ENCODE results near the gene IKZF1.

Gene IKZF1

DNA sequence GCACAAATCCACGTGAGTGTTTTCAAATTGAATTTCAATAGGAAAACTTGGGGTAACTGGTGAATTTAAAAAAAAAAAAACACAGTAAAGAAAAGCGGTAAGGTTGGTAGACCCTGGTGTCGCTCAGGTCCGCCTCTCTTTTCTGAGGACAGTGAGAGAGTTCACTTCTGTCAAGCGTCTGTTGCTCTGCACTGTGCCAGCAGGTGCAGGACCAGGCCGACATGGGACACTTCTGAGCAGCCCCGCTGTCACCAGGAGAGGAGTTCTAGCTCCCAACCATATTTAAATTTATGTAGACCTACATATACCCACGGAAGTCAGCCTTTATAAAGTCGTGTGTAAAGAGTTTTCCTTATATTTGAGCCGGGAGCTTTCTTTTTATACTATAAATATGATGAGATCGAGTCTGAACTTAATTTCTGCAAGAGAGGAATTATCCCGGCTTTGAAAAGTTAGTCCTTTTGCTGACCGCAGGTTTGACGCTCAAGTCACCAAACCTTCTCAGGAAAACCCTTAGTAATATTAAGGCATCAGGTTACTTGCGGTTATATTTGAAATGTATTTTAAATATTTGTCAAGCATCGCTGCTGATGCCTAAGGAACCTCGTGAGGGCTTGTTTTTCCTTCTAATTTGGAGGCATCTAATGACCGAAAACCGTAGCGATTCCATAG, 531 bp downstream of the IKZF1 start:
- peaks cover 4% of the 10 kb centered on the region for H3K4me1 ChIP-seq (ENCODE audit: insufficient read depth, insufficient read length)

DNA sequence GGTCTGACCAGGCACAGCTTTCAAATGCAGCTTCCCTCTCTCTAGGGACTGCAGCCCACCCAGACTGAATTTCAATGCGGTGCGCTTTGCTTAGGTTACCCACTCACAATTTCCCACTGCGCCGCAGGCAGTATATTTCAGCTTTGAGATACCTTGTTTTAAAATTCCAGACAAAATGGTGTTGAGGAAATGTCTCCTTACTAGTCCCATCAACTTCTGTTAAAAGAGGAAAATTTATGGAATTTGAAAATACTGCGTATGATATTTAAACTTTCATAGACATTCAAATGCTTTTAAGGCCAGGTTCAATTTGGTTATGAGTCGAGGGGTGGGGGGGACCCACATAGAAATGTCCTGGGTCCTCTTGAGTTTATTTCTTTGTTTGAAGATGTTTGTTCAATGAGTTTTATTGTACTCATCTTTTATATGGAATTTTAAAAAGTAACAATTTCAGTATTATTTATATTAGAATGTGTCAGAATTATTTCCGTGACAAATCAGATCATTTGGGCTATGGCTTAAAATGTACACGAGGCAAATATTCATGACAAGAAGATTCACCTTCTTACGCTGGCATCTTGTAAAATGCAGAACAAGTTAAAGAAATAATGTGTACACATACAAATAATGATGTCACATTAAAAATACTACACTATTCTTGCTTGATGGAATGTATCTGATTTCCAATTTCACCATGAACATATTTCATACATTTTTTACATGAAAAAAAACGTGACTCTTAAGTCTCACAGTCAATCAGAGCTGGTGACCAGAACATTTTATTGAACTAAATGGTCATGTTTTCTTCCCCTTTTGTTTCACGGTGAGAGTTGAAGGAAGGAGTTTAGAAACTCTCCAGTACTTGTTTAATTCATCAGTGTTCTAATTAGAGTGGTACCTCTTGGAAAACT, 1.3 kb downstream of the IKZF1 start:
- no peak for TF ChIP-seq ZNF274 (IDR thresholded peaks at IDR 0.05; ENCODE audit: low read depth, low read length)
- TF ChIP-seq SUZ12 (IDR thresholded peaks at IDR 0.05; ENCODE audit: extremely low read depth, insufficient read depth, insufficient read length): no peak
- no peak for TF ChIP-seq YY1 (IDR thresholded peaks at IDR 0.05; ENCODE audit: insufficient read depth, insufficient read length)
- Histone ChIP-seq H3K4me1 (ENCODE audit: insufficient read depth, insufficient read length) (peaks cover 4% of the 10 kb centered on the region), H3K4me3 (ENCODE audit: insufficient read length, low read depth) (no peak overlapping the region), H3K9ac (ENCODE audit: insufficient read length, low read depth) (no peak overlapping the region), H3K27me3 (ENCODE audit: insufficient read depth, insufficient read length) (peaks cover 57% of the 10 kb centered on the region), H3K9me3 (ENCODE audit: insufficient read depth, low read length) (no peaks in the 10 kb centered on the region), H3K36me3 (ENCODE audit: insufficient read depth, insufficient read length, low read length) (no peaks in the 10 kb centered on the region)
- no peak for DNase-seq (ENCODE audit: low read depth, low spot score)

More for the DNA sequence above, 531 bp downstream of the IKZF1 start:
- Histone ChIP-seq H3K36me3 (ENCODE audit: insufficient read depth, insufficient read length, low read length) (no peaks in the 10 kb centered on the region), H3K9ac (ENCODE audit: insufficient read length, low read depth) (peak overlapping the region; percentile 71), H3K4me3 (ENCODE audit: insufficient read length, low read depth) (peak overlapping the region; percentile 62), H3K9me3 (ENCODE audit: insufficient read depth, low read length) (no peaks in the 10 kb centered on the region), H3K27me3 (ENCODE audit: insufficient read depth, insufficient read length) (peaks cover 57% of the 10 kb centered on the region)
- DNase-seq (ENCODE audit: low read depth, low spot score): no peak
- TF ChIP-seq SUZ12 (IDR thresholded peaks at IDR 0.05; ENCODE audit: extremely low read depth, insufficient read depth, insufficient read length): no peak
- no peak for TF ChIP-seq YY1 (IDR thresholded peaks at IDR 0.05; ENCODE audit: insufficient read depth, insufficient read length)
- TF ChIP-seq ZNF274 (IDR thresholded peaks at IDR 0.05; ENCODE audit: low read depth, low read length): no peak

DNA sequence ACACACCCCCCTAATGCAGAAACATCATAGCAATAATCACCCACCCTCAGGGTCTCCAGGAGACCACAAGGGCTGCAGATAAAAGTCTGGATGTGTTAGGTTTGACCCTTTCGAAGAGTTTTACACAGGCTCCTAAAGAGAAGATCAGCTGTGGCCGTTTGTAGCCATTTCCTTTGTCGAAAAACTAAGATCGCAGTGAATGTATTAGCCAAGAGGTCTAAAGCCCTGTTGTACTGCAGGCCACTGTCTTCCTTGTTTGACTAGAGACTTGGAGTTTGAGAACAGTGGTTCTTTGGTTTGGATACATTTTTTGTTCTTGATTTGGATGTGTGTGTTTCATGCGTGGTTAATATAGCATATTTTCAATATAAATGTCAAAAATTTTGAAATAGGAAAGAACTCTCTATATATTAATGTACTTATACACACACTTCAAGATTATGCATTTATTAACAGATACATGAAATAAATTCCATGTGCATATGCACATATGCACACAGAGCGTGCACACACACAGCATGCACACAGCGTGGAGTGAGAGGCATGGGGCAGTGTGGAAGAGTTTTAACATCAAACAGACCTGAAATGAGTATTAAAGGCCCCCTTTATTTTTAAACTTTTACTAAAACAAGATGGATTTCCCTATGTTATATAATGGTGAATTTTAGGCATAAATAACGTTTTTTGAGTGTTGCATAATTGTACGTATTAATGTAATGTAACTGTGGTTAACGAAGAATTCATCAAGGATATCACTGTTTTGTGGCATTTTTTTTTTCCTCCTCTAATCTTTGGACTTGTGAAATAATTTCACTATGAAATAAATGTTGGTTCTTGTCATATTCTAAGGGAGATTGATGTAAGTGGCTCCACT, 2.2 kb downstream of the IKZF1 start:
- H3K9me3 ChIP-seq (ENCODE audit: insufficient read depth, low read length): no peaks in the 10 kb centered on the region
- no peak overlapping the region for H3K9ac ChIP-seq (ENCODE audit: insufficient read length, low read depth)
- no peak for DNase-seq (ENCODE audit: low read depth, low spot score)
- H3K4me3 ChIP-seq (ENCODE audit: insufficient read length, low read depth): no peak overlapping the region
- H3K27me3 ChIP-seq (ENCODE audit: insufficient read depth, insufficient read length): peaks cover 57% of the 10 kb centered on the region
- H3K4me1 ChIP-seq (ENCODE audit: insufficient read depth, insufficient read length): peaks cover 4% of the 10 kb centered on the region
- TF ChIP-seq YY1 (IDR thresholded peaks at IDR 0.05; ENCODE audit: insufficient read depth, insufficient read length) (no peak), ZNF274 (IDR thresholded peaks at IDR 0.05; ENCODE audit: low read depth, low read length) (no peak), SUZ12 (IDR thresholded peaks at IDR 0.05; ENCODE audit: extremely low read depth, insufficient read depth, insufficient read length) (no peak)
- H3K36me3 ChIP-seq (ENCODE audit: insufficient read depth, insufficient read length, low read length): no peaks in the 10 kb centered on the region

DNA sequence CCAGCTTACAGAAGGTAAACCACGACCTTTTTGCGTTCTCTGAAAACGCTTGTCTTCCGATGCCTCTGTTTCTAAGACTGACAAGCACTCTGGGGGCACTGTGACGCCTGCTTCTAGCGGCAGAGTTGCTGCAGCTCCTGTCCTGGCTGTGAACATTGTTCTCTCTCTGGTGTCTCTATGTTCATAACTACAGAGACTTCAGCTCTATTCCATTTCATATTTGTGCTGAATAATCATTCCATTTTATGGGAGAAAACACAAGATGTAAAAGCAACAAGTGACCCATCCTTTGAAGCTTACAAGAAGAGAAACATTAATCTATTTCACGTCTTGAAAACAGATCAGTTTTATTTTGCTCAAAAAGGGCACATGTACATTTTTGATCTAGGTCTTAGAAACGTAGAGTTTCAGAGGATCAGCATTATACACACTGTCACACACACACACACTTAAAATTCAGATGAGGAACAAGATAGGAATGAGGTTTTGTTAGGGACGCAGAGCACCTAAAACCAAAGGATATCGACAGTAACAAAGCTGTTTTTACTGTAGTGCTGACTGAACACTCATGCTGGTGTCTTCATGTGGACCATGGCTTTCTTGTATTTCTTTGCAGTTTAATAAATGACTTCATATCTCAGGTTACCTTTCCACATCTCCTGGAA, 3.0 kb downstream of the IKZF1 start:
- Histone ChIP-seq H3K4me3 (ENCODE audit: insufficient read length, low read depth) (no peak overlapping the region), H3K36me3 (ENCODE audit: insufficient read depth, insufficient read length, low read length) (no peaks in the 10 kb centered on the region), H3K9ac (ENCODE audit: insufficient read length, low read depth) (no peak overlapping the region), H3K9me3 (ENCODE audit: insufficient read depth, low read length) (no peaks in the 10 kb centered on the region), H3K4me1 (ENCODE audit: insufficient read depth, insufficient read length) (peaks cover 4% of the 10 kb centered on the region), H3K27me3 (ENCODE audit: insufficient read depth, insufficient read length) (peaks cover 49% of the 10 kb centered on the region)
- no peak for DNase-seq (ENCODE audit: low read depth, low spot score)
- TF ChIP-seq YY1 (IDR thresholded peaks at IDR 0.05; ENCODE audit: insufficient read depth, insufficient read length) (no peak), SUZ12 (IDR thresholded peaks at IDR 0.05; ENCODE audit: extremely low read depth, insufficient read depth, insufficient read length) (no peak), ZNF274 (IDR thresholded peaks at IDR 0.05; ENCODE audit: low read depth, low read length) (no peak)

DNA sequence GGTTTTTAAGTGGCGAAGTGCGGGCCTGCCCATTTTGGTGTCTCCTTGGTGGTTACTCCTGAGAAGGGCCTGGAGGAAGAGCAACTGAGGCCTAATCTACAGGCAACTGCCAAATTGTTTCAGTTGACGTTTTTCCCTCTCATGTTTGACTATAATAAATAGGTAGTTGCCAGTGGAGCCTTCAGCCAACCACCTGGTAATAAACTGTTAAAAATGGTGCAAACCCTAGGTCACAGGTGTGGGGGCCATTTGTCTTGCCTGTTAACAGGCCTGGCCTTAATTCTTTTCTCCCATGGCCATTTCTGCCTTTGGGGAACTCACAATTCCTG, 3.7 kb downstream of the IKZF1 start:
- H3K36me3 ChIP-seq (ENCODE audit: insufficient read depth, insufficient read length, low read length): no peaks in the 10 kb centered on the region
- no peak overlapping the region for H3K4me3 ChIP-seq (ENCODE audit: insufficient read length, low read depth)
- TF ChIP-seq ZNF274 (IDR thresholded peaks at IDR 0.05; ENCODE audit: low read depth, low read length) (no peak), YY1 (IDR thresholded peaks at IDR 0.05; ENCODE audit: insufficient read depth, insufficient read length) (no peak), SUZ12 (IDR thresholded peaks at IDR 0.05; ENCODE audit: extremely low read depth, insufficient read depth, insufficient read length) (no peak)
- no peak overlapping the region for H3K9ac ChIP-seq (ENCODE audit: insufficient read length, low read depth)
- H3K4me1 ChIP-seq (ENCODE audit: insufficient read depth, insufficient read length): peaks cover 3% of the 10 kb centered on the region
- no peak for DNase-seq (ENCODE audit: low read depth, low spot score)
- H3K9me3 ChIP-seq (ENCODE audit: insufficient read depth, low read length): no peaks in the 10 kb centered on the region
- peaks cover 42% of the 10 kb centered on the region for H3K27me3 ChIP-seq (ENCODE audit: insufficient read depth, insufficient read length)

DNA sequence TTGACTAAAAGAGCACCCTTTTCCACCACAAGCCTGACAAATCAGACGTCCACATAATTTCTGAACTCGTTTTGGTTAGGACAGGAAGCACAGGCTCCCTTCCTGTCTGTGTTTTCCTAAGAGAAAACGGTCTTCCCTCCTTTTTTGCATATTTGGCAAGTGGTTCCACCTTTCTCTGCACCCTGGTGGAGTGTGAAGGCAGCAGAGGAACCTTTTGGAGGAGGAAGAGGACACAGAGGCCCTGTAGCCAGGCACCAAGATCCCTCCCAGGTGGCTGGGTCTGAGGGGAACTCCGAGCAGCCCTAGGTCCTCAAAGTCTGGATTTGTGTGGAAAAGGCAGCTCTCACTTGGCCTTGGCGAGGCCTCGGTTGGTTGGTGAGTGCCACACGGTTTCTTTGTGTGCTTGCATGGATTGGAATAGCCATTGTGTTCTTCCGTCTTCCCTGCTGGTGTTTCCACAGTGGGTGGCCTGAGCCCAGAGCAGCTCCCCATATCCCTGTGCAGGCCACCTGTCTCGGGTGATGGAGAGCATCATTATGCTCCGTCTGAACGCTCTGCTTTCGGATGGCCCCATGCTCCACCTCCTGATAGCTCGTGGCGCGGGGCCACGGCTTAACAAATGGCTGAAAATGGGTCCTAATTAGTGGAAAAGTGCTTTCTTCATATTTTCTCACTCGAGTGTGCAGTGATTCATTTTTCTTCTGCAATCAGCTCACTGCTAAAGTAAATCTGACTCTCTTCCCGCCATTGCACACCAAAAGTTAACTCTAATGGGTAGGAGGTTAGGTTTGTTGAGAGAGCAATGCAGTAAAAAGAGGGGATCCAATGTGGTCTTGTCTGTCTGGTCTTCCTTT, 4.2 kb downstream of the IKZF1 start:
- no peak overlapping the region for H3K9ac ChIP-seq (ENCODE audit: insufficient read length, low read depth)
- no peaks in the 10 kb centered on the region for H3K9me3 ChIP-seq (ENCODE audit: insufficient read depth, low read length)
- H3K36me3 ChIP-seq (ENCODE audit: insufficient read depth, insufficient read length, low read length): no peaks in the 10 kb centered on the region
- H3K4me1 ChIP-seq (ENCODE audit: insufficient read depth, insufficient read length): no peaks in the 10 kb centered on the region
- no peak for DNase-seq (ENCODE audit: low read depth, low spot score)
- peaks cover 37% of the 10 kb centered on the region for H3K27me3 ChIP-seq (ENCODE audit: insufficient read depth, insufficient read length)
- H3K4me3 ChIP-seq (ENCODE audit: insufficient read length, low read depth): no peak overlapping the region
- no peak for TF ChIP-seq YY1 (IDR thresholded peaks at IDR 0.05; ENCODE audit: insufficient read depth, insufficient read length)
- no peak for TF ChIP-seq SUZ12 (IDR thresholded peaks at IDR 0.05; ENCODE audit: extremely low read depth, insufficient read depth, insufficient read length)
- TF ChIP-seq ZNF274 (IDR thresholded peaks at IDR 0.05; ENCODE audit: low read depth, low read length): no peak
